Hepatocyte (in vitro differentiated cells): ENCODE results near the gene CPSF3.

Source experiments
- CTCF ChIP-seq: fragments of 200-600 bp; sonication (generic); IDR thresholded peaks from 2 replicates; pipeline ENCODE4 v1.5.1; 2016; ENCODE audit warnings: antibody characterized with exemption, mild to moderate bottlenecking; ENCODE audit not compliant: poor library complexity
- EZH2 ChIP-seq: fragments of 200-600 bp; sonication (generic); IDR thresholded peaks from 2 replicates; pipeline ENCODE4 v1.6.1; 2016; ENCODE audit warnings: antibody characterized with exemption, mild to moderate bottlenecking, borderline replicate concordance
- EZH2phosphoT487 ChIP-seq: fragments of 200-600 bp; sonication (generic); IDR thresholded peaks from one replicate; pipeline ENCODE4 v1.6.1; 2018; ENCODE audit warnings: antibody characterized with exemption, mild to moderate bottlenecking, low read depth, moderate library complexity; ENCODE audit not compliant: unreplicated experiment, severe bottlenecking

- TF ChIP-seq CTCF, result no peak
- no peak for TF ChIP-seq EZH2phosphoT487
- TF ChIP-seq EZH2, result no peak
Measured at GRCh38 chr2:9377461-9378097, 45.9 kb upstream of the CPSF3 start.
